ENCODE data around the gene BNC2. TPM values are rescaled to one million over a fixed set of nuclear protein-coding genes. Genes with fewer than 3 reads are reported as not detected.

The BNC2 gene
- total RNA-seq, 1 donor from 2014 or later = 2.4 TPM

- H3K4me2 ChIP-seq = peak overlapping the region; percentile 33
- no peak overlapping the region for H3K27ac Mint-ChIP-seq
- H3K79me2 ChIP-seq (ENCODE audit: low read depth) = no peaks in the 10 kb centered on the region
- no peak overlapping the region for H3K4me3 Mint-ChIP-seq
- no peaks in the 10 kb centered on the region for H3K9me3 Mint-ChIP-seq
- DNase-seq (ENCODE audit: low spot score) = peak; percentile 42
- H3K9ac ChIP-seq = no peak overlapping the region
- TF ChIP-seq EZH2 (IDR thresholded peaks at IDR 0.05) = no peak
- no peak for TF ChIP-seq EZH2phosphoT487 (IDR thresholded peaks at IDR 0.05)
- TF ChIP-seq CTCF (IDR thresholded peaks at IDR 0.05) = no peak
- H3K27me3 Mint-ChIP-seq (ENCODE audit: insufficient read depth, low read depth) = no peaks in the 10 kb centered on the region
- peaks cover 13% of the 10 kb centered on the region for H3K4me1 ChIP-seq
- peaks cover 14% of the 10 kb centered on the region for H3K4me1 Mint-ChIP-seq
- H3K27me3 ChIP-seq = no peaks in the 10 kb centered on the region
- no peaks in the 10 kb centered on the region for H4K20me1 ChIP-seq (ENCODE audit: low read depth)
- no peak overlapping the region for H3K4me3 ChIP-seq
- H3K36me3 ChIP-seq = no peaks in the 10 kb centered on the region
- no peaks in the 10 kb centered on the region for H3K9me3 ChIP-seq (ENCODE audit: low read depth)
- H3K27ac ChIP-seq = no peak overlapping the region
- H3K36me3 Mint-ChIP-seq = no peaks in the 10 kb centered on the region
- H3F3A ChIP-seq (ENCODE audit: low read depth) = no peaks in the 10 kb centered on the region
- peak overlapping the region; percentile 11 for H2AFZ ChIP-seq (replicated peaks)
Measured at GRCh38 chr9:16594787-16595186, 275.7 kb downstream of the BNC2 start.

GRCh38 chr9:16593746-16594145, 276.7 kb downstream of the BNC2 start:
- Histone ChIP-seq H3K9ac (no peak overlapping the region), H3K4me1 (peaks cover 13% of the 10 kb centered on the region), H3K27me3 (no peaks in the 10 kb centered on the region), H3F3A (ENCODE audit: low read depth) (no peaks in the 10 kb centered on the region), H3K27ac (no peak overlapping the region), H3K4me3 (no peak overlapping the region), H2AFZ (replicated peaks) (no peak overlapping the region), H3K79me2 (ENCODE audit: low read depth) (no peaks in the 10 kb centered on the region), H4K20me1 (ENCODE audit: low read depth) (no peaks in the 10 kb centered on the region), H3K36me3 (no peaks in the 10 kb centered on the region), H3K4me2 (no peak overlapping the region), H3K9me3 (ENCODE audit: low read depth) (no peaks in the 10 kb centered on the region)
- H3K36me3 Mint-ChIP-seq = no peaks in the 10 kb centered on the region
- H3K27ac Mint-ChIP-seq = no peak overlapping the region
- no peak overlapping the region for H3K4me3 Mint-ChIP-seq
- TF ChIP-seq EZH2 (IDR thresholded peaks at IDR 0.05) = no peak
- no peak for TF ChIP-seq EZH2phosphoT487 (IDR thresholded peaks at IDR 0.05)
- no peak for TF ChIP-seq CTCF (IDR thresholded peaks at IDR 0.05)
- H3K27me3 Mint-ChIP-seq (ENCODE audit: insufficient read depth, low read depth) = no peaks in the 10 kb centered on the region
- DNase-seq (ENCODE audit: low spot score) = no peak
- H3K9me3 Mint-ChIP-seq = no peaks in the 10 kb centered on the region
- peaks cover 14% of the 10 kb centered on the region for H3K4me1 Mint-ChIP-seq

GRCh38 chr9:16591092-16591491, 279.4 kb downstream of the BNC2 start:
- Histone ChIP-seq H3K9me3 (ENCODE audit: low read depth) (no peaks in the 10 kb centered on the region), H3K36me3 (no peaks in the 10 kb centered on the region), H3F3A (ENCODE audit: low read depth) (no peaks in the 10 kb centered on the region), H2AFZ (replicated peaks) (no peak overlapping the region), H3K4me1 (peaks cover 13% of the 10 kb centered on the region), H3K27me3 (no peaks in the 10 kb centered on the region), H3K79me2 (ENCODE audit: low read depth) (no peaks in the 10 kb centered on the region), H3K27ac (no peak overlapping the region), H3K9ac (no peak overlapping the region), H3K4me2 (no peak overlapping the region), H3K4me3 (no peak overlapping the region), H4K20me1 (ENCODE audit: low read depth) (no peaks in the 10 kb centered on the region)
- Mint-ChIP-seq H3K9me3 (no peaks in the 10 kb centered on the region), H3K4me1 (peaks cover 6% of the 10 kb centered on the region), H3K27me3 (ENCODE audit: insufficient read depth, low read depth) (no peaks in the 10 kb centered on the region), H3K36me3 (no peaks in the 10 kb centered on the region), H3K27ac (no peak overlapping the region), H3K4me3 (no peak overlapping the region)
- TF ChIP-seq EZH2phosphoT487 (IDR thresholded peaks at IDR 0.05) = no peak
- TF ChIP-seq CTCF (IDR thresholded peaks at IDR 0.05) = no peak
- no peak for TF ChIP-seq EZH2 (IDR thresholded peaks at IDR 0.05)
- DNase-seq (ENCODE audit: low spot score) = no peak
